ENCODE measurements around the gene EPS8L3.

The EPS8L3 gene

DNA sequence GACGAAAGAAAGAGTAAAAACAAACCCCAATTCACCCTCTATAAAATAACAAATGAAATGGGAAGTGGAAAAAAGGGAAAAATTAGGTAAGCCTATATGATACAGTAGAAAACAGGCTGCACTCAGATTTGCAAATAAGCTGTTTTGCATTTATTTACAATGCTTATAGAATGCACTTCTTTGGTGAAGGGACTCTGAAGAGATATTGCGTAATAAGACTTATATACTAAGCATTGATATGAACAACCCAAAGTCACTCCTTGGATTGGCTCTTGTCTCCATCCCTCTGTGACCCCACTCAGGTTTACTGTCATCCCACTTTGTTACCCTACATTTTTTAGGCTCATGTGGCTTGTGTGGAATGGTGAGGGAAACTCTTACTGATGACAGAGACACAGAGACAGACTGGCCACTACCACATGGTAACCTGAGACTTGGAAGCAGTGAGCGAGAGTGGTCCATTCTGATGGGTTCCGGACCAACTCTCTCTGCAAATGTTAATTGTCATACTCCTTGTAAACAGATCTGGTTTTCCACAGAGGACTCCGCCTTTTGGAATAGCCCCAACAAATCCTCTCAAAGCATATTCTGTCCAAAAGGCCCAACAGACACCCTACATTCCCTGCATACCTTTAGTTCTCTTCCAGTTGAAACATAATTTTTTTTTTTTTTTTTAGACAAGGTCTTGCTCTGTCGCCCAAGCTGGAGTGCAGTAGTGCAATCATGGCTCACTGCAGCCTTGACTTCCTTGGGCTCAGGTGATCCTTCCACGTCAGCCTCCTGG lies 40.6 kb downstream of the EPS8L3 start:
- DNase-seq (ENCODE audit: insufficient read length, low spot score) (no peak), FAIRE-seq (no peak)
- TF ChIP-seq, protein P1, sequence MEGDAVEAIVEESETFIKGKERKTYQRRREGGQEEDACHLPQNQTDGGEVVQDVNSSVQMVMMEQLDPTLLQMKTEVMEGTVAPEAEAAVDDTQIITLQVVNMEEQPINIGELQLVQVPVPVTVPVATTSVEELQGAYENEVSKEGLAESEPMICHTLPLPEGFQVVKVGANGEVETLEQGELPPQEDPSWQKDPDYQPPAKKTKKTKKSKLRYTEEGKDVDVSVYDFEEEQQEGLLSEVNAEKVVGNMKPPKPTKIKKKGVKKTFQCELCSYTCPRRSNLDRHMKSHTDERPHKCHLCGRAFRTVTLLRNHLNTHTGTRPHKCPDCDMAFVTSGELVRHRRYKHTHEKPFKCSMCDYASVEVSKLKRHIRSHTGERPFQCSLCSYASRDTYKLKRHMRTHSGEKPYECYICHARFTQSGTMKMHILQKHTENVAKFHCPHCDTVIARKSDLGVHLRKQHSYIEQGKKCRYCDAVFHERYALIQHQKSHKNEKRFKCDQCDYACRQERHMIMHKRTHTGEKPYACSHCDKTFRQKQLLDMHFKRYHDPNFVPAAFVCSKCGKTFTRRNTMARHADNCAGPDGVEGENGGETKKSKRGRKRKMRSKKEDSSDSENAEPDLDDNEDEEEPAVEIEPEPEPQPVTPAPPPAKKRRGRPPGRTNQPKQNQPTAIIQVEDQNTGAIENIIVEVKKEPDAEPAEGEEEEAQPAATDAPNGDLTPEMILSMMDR (IDR thresholded peaks at IDR 0.05; ENCODE audit: insufficient read depth, missing control alignments): no peak

DNA sequence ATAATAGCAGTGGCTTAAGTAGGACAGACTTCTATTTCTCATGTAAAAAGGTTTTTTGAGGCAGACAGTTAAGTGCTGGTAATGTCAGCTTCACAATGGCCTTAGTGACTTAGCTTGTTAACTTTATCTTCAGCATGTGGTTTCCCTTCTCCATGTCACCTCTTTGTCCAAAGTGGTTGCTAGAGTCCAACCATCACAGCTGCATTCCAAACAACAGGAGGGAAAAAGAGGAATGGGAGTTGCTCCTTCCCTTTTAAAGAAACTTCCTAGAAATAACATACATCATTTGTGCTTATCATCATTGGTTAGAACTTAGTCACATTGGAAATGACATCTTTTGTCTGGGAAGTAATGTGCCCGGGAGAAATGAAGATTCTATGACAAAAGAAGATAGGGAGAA lies 41.8 kb downstream of the EPS8L3 start:
- TF ChIP-seq, protein P1 (IDR thresholded peaks at IDR 0.05; ENCODE audit: insufficient read depth, missing control alignments): no peak
- DNase-seq (ENCODE audit: insufficient read length, low spot score) (no peak), FAIRE-seq (no peak)

DNA sequence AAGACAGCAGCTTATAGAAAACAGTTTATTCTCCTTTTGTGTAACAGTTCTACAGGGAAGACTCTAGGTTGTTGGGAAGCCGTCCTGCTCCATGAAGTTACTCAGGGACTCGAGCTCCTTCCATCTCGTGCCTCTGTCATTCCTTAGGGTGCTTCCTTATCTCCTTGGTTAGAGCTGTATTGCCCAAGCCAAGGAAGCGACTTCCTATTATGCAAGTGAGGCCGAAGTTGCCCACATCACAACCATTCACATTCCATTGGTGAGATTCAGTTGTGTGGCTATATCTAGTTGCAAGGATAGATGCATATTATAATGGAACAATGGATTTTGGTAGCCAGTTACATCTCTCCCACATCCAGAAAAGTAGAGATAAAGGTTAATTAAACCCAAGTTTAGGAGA lies 42.7 kb downstream of the EPS8L3 start:
- DNase-seq (ENCODE audit: insufficient read length, low spot score) (no peak), FAIRE-seq (no peak)
- TF ChIP-seq, protein P1 (IDR thresholded peaks at IDR 0.05; ENCODE audit: insufficient read depth, missing control alignments): no peak

DNA sequence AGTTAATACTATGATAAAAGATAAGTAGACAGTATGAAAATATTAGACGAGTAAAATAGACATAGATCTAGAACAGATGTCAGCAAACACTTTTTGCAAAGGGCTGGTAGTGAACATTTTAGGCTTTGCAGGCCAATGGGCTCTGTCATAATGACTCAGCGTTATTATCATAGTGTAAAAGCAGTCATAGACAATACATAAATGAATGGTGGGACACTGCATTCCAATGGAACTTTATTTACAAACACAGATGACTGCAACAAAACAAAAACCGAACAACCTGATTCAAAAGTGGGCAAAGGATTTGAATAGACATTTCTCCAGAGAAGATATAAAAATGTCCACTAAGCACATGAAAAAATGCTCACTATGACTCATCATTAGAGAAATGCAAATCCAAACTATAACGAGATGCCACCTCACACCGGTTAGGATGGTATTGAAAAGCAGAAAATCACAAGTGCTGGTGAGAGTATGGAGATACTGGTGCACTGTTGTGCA lies 44.3 kb downstream of the EPS8L3 start:
- TF ChIP-seq, protein P1 (IDR thresholded peaks at IDR 0.05; ENCODE audit: insufficient read depth, missing control alignments): no peak
- FAIRE-seq: no peak
- no peak for DNase-seq (ENCODE audit: insufficient read length, low spot score)

DNA sequence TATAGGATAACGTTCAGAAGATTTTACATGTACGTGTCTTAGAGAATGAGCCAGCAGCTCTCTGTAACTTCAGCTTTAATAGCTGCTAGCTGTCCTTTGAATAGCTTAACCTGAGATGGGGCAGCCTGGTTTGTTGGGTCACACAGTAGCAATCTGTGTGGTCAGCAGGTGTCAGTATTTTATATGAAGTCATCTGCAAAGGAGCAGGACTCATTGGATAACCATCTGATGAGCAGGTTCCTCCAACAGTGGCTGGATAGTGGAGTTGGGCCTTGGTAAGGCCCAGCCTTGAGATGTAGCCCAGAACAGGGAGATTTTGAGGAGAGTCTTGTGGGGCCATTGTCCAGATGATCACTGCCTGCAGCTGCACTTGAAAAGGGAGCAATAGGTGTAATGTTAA lies 45.2 kb downstream of the EPS8L3 start:
- FAIRE-seq (no peak), DNase-seq (ENCODE audit: insufficient read length, low spot score) (no peak)
- TF ChIP-seq, protein P1 (IDR thresholded peaks at IDR 0.05; ENCODE audit: insufficient read depth, missing control alignments): no peak

DNA sequence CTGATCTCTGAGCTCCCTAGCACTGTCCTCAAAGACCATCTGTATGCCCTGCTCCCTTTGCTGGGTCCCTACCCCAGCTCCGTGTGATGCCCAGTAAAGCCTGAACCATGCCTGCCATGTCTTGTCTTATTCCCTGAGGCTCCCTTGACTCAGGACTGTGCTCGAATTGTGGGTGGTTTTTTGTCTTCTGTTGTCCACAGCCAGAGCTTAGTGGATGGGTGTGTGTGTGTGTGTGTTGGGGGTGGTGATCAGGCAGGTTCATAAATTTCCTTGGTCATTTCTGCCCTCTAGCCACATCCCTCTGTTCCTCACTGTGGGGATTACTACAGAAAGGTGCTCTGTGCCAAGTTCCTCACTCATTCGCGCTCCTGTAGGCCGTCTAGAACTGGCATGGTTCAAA lies 46.0 kb downstream of the EPS8L3 start:
- DNase-seq (ENCODE audit: insufficient read length, low spot score) (no peak), FAIRE-seq (no peak)
- TF ChIP-seq, protein P1 (IDR thresholded peaks at IDR 0.05; ENCODE audit: insufficient read depth, missing control alignments): no peak

DNA sequence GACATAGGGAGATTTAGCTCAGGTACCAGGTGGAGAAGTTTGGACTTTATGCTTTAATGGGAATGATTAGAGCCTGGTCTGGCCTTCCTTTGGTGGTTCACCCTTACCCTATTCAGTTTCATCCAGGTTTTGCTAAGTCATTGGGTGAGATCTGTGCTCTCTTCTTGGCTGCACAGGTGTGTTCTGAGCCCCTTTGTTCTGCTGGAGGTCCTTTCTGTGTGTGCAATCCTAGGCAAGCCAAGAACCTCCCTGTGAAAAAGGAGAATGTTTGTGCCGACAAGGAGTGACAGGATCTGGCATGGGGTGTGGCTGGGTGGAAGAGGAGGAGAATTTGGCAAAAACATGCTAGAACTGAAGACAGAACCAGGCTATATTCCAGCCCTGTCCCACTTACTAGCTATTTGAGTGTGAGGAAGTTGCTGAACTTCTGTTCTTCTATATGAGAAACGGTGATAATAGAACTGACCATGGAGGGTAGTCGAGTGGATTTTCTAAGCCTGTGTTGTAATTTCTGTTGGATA lies 47.1 kb downstream of the EPS8L3 start:
- DNase-seq (ENCODE audit: insufficient read length, low spot score) (no peak), FAIRE-seq (no peak)
- TF ChIP-seq, protein P1 (IDR thresholded peaks at IDR 0.05; ENCODE audit: insufficient read depth, missing control alignments): no peak

Measured in D721Med (cell line).